Trophoblast cell (in vitro differentiated cells and primary cell): ENCODE measurements around the gene PKIG.
A peak's percentile ranks its signal among the peaks of the same experiment; 100 is the strongest.

Experiments
- DNase-seq, 2 donors: peaks; one replicate each; pipeline ENCODE4 v3.0.0-alpha.2; 2016
- H2AFZ ChIP-seq: 2 replicates; pipeline ENCODE4 v1.6.1; 2013; ENCODE audit warnings: low read length, moderate library complexity, mild to moderate bottlenecking; ENCODE audit not compliant: insufficient read depth, poor library complexity
- H2AK5ac ChIP-seq: 2 replicates; pipeline ENCODE4 v1.6.1; 2013; ENCODE audit warnings: mild to moderate bottlenecking, low read length
- H2BK120ac ChIP-seq: 2 replicates; pipeline ENCODE4 v1.6.1; 2013; ENCODE audit warnings: low read length, mild to moderate bottlenecking, moderate library complexity; ENCODE audit not compliant: insufficient read depth, poor library complexity
- H2BK12ac ChIP-seq: 2 replicates; pipeline ENCODE4 v1.6.1; 2013; ENCODE audit warnings: mild to moderate bottlenecking, low read length, moderate library complexity
- H2BK5ac ChIP-seq: 2 replicates; pipeline ENCODE4 v1.6.1; 2013; ENCODE audit warnings: low read length, low read depth, moderate library complexity, mild to moderate bottlenecking; ENCODE audit not compliant: poor library complexity
- H3K14ac ChIP-seq: 2 replicates; pipeline ENCODE4 v1.6.1; 2013; ENCODE audit warnings: mild to moderate bottlenecking, low read length
- H3K18ac ChIP-seq: 2 replicates; pipeline ENCODE4 v1.6.1; 2013; ENCODE audit warnings: mild to moderate bottlenecking, low read length
- H3K23ac ChIP-seq: 2 replicates; pipeline ENCODE4 v1.6.1; 2013; ENCODE audit warnings: low read length
- H3K27ac ChIP-seq: 2 replicates; pipeline ENCODE4 v1.5.1; 2013; ENCODE audit warnings: low read depth, mild to moderate bottlenecking, inconsistent platforms, low read length, moderate library complexity
- H3K27me3 ChIP-seq: 2 replicates; pipeline ENCODE4 v1.6.1; 2013; ENCODE audit warnings: inconsistent platforms, mild to moderate bottlenecking, low read length, moderate library complexity; ENCODE audit not compliant: insufficient read depth
- H3K36me3 ChIP-seq, 2 experiments: 1 replicate in 1 of 2; 2 replicates in 1 of 2; pipeline ENCODE4 v1.6.1; 2013; ENCODE audit warnings: low read length in 2 of 2, mild to moderate bottlenecking in 2 of 2, moderate library complexity in 1 of 2; ENCODE audit not compliant: insufficient read depth in 2 of 2, control insufficient read depth in 1 of 2
- H3K4ac ChIP-seq: 2 replicates; pipeline ENCODE4 v1.6.1; 2013; ENCODE audit warnings: low read depth, mild to moderate bottlenecking, low read length, moderate library complexity
- H3K4me1 ChIP-seq, 2 experiments: 1 replicate in 1 of 2; 2 replicates in 1 of 2; pipeline ENCODE4 v1.6.1; 2013; ENCODE audit warnings: low read length in 2 of 2, mild to moderate bottlenecking in 2 of 2, moderate library complexity in 1 of 2; ENCODE audit not compliant: insufficient read depth in 2 of 2, control insufficient read depth in 1 of 2
- H3K4me2 ChIP-seq: 2 replicates; pipeline ENCODE4 v1.6.1; 2013; ENCODE audit warnings: inconsistent platforms, mild to moderate bottlenecking, low read length, moderate library complexity
- H3K4me3 ChIP-seq: 2 replicates; pipeline ENCODE4 v1.5.1; 2013; ENCODE audit warnings: mild to moderate bottlenecking, low read depth, low read length, inconsistent platforms
- H3K79me1 ChIP-seq: one replicate; pipeline ENCODE4 v1.6.1; 2013; ENCODE audit warnings: low read length
- H3K79me2 ChIP-seq: 2 replicates; pipeline ENCODE4 v1.6.1; 2013; ENCODE audit warnings: low read length, mild to moderate bottlenecking; ENCODE audit not compliant: control insufficient read depth, insufficient read depth, poor library complexity
- H3K9ac ChIP-seq: 2 replicates; pipeline ENCODE4 v1.6.1; 2013; ENCODE audit warnings: mild to moderate bottlenecking, low read length
- H3K9me3 ChIP-seq: 2 replicates; pipeline ENCODE4 v1.6.1; 2013; ENCODE audit warnings: low read depth, mild to moderate bottlenecking, control low read depth, inconsistent platforms, low read length; ENCODE audit not compliant: insufficient read depth
- H4K12ac ChIP-seq: 2 replicates; pipeline ENCODE4 v1.6.1; 2013; ENCODE audit warnings: low read depth, mild to moderate bottlenecking, low read length, moderate library complexity
- H4K8ac ChIP-seq: 2 replicates; pipeline ENCODE4 v1.6.1; 2013; ENCODE audit warnings: low read depth, mild to moderate bottlenecking, low read length, moderate library complexity
- H4K91ac ChIP-seq: one replicate; pipeline ENCODE4 v1.6.1; 2013; ENCODE audit warnings: low read depth, mild to moderate bottlenecking, low read length, moderate library complexity
- WGBS: extraction: QIAGEN DNeasy Blood & Tissue Kit; methylation state at CpG from one replicate; pipeline ENCODE4 v1.1.7; 2013; ENCODE audit warnings: missing lambda C conversion rate; ENCODE audit not compliant: insufficient read length, insufficient coverage; ENCODE audit errors: extremely low coverage; 5-methylcytosine and 5-hydroxymethylcytosine counted together

PKIG gene

GRCh38 chr20:44598423-44599305 lies 16.3 kb downstream of the PKIG start:
- Histone ChIP-seq H2BK120ac (peak overlapping the region; percentile 54), H4K12ac (no peak overlapping the region), H3K27ac (no peak overlapping the region), H2BK5ac (no peak overlapping the region), H3K79me2 (no peaks in the 10 kb centered on the region), H3K4me1 (peaks cover 12 to 13% of the 10 kb centered on the region in 2 experiments), H3K9me3 (peaks cover 1% of the 10 kb centered on the region), H2AFZ (peak overlapping the region; percentile 39), H3K4me2 (no peak overlapping the region), H3K27me3 (no peaks in the 10 kb centered on the region), H4K91ac (peak overlapping the region; percentile 32), H2AK5ac (peak overlapping the region; percentile 48), H4K8ac (peak overlapping the region; percentile 49), H3K23ac (no peak overlapping the region), H3K14ac (no peak overlapping the region), H3K36me3 (no peaks in the 10 kb centered on the region), H3K4me3 (no peak overlapping the region), H3K9ac (no peak overlapping the region), H3K79me1 (peaks cover 9% of the 10 kb centered on the region), H3K18ac (no peak overlapping the region), H3K4ac (no peak overlapping the region), H2BK12ac (peak overlapping the region; percentile 52)
- WGBS = no CpG with 5 or more reads among the region's 4 CpGs
- no peak for DNase-seq

- no peak overlapping the region for H4K12ac ChIP-seq
- H3K9me3 ChIP-seq = peaks cover 1% of the 10 kb centered on the region
- peaks cover 12 to 13% of the 10 kb centered on the region in 2 experiments for H3K4me1 ChIP-seq
- no CpG with 5 or more reads among the region's 1 CpG for WGBS
- H3K27me3 ChIP-seq = no peaks in the 10 kb centered on the region
- H3K4ac ChIP-seq = no peak overlapping the region
- H4K8ac ChIP-seq = no peak overlapping the region
- no peaks in the 10 kb centered on the region for H3K36me3 ChIP-seq
- no peak overlapping the region for H3K27ac ChIP-seq
- no peak overlapping the region for H3K9ac ChIP-seq
- H3K4me3 ChIP-seq = no peak overlapping the region
- peak overlapping the region; percentile 70 for H4K91ac ChIP-seq
- no peak overlapping the region for H3K4me2 ChIP-seq
- H3K79me1 ChIP-seq = peaks cover 9% of the 10 kb centered on the region
- H2BK120ac ChIP-seq = no peak overlapping the region
- H3K18ac ChIP-seq = no peak overlapping the region
- no peak overlapping the region for H2BK12ac ChIP-seq
- no peak for DNase-seq
- no peak overlapping the region for H2BK5ac ChIP-seq
- no peak overlapping the region for H2AK5ac ChIP-seq
- no peak overlapping the region for H3K23ac ChIP-seq
- no peak overlapping the region for H2AFZ ChIP-seq
- no peaks in the 10 kb centered on the region for H3K79me2 ChIP-seq
- H3K14ac ChIP-seq = no peak overlapping the region
These were observed 17.3 kb downstream of the PKIG start for GRCh38 chr20:44599715-44600114.

DNA sequence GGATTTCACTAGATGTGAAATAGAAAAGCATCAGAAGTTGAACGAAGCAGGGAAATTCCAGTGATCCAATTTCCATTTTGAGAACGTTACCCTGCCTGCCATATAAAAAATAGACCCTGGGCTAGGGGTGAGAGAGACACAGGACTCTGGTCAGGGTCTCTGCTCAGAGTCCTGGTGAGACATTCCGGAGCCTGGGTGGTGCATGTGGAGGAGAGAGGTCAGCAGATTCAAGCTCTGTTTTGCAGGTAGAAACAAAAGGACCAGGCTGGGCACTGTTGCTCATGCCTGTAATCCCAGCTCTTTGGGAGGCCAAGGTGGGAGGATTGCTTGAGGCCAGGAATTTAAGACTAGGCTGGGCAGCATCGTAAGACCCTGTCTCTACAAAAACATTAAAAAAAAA lies 17.9 kb downstream of the PKIG start:
- Histone ChIP-seq H3K4me2 (no peak overlapping the region), H3K27ac (no peak overlapping the region), H3K79me2 (no peaks in the 10 kb centered on the region), H4K91ac (no peak overlapping the region), H3K79me1 (peaks cover 6% of the 10 kb centered on the region), H3K4me1 (peaks cover 11 to 12% of the 10 kb centered on the region in 2 experiments), H3K9ac (no peak overlapping the region), H2AFZ (no peak overlapping the region), H3K9me3 (peaks cover 1% of the 10 kb centered on the region), H3K27me3 (no peaks in the 10 kb centered on the region), H3K23ac (no peak overlapping the region), H3K18ac (no peak overlapping the region), H2BK120ac (no peak overlapping the region), H3K14ac (no peak overlapping the region), H2BK12ac (no peak overlapping the region), H3K4me3 (no peak overlapping the region), H3K36me3 (no peaks in the 10 kb centered on the region), H3K4ac (no peak overlapping the region), H4K12ac (no peak overlapping the region), H4K8ac (no peak overlapping the region), H2AK5ac (no peak overlapping the region), H2BK5ac (no peak overlapping the region)
- no CpG with 5 or more reads among the region's 4 CpGs for WGBS
- no peak for DNase-seq

GRCh38 chr20:44600758-44601201 lies 18.4 kb downstream of the PKIG start:
- H3K18ac ChIP-seq = no peak overlapping the region
- H3K4ac ChIP-seq = no peak overlapping the region
- no peak overlapping the region for H3K9ac ChIP-seq
- H3K23ac ChIP-seq = no peak overlapping the region
- no peak overlapping the region for H3K14ac ChIP-seq
- no peak overlapping the region for H3K27ac ChIP-seq
- H3K4me2 ChIP-seq = no peak overlapping the region
- peak overlapping the region; percentile 85 for H2BK12ac ChIP-seq
- H2AK5ac ChIP-seq = peak overlapping the region; percentile 3
- H4K12ac ChIP-seq = no peak overlapping the region
- no peak overlapping the region for H4K8ac ChIP-seq
- H2AFZ ChIP-seq = peak overlapping the region; percentile 58
- no CpG with 5 or more reads among the region's 11 CpGs for WGBS
- no peak overlapping the region for H3K4me3 ChIP-seq
- H3K36me3 ChIP-seq = no peaks in the 10 kb centered on the region
- H3K79me1 ChIP-seq = peaks cover 6% of the 10 kb centered on the region
- H2BK120ac ChIP-seq = no peak overlapping the region
- no peak for DNase-seq
- H2BK5ac ChIP-seq = no peak overlapping the region
- peaks cover 1% of the 10 kb centered on the region for H3K9me3 ChIP-seq
- no peaks in the 10 kb centered on the region for H3K27me3 ChIP-seq
- no peaks in the 10 kb centered on the region for H3K79me2 ChIP-seq
- peaks cover 11 to 12% of the 10 kb centered on the region in 2 experiments for H3K4me1 ChIP-seq
- peak overlapping the region; percentile 39 for H4K91ac ChIP-seq
